Activated T-cell treated with anti-CD3 and anti-CD28 coated beads for 48 hours (primary cell): Measurements from ENCODE around the gene ADCY2.

ENCODE experiments used
- DNase-seq: peaks from one replicate; pipeline ENCODE4 v3.0.0-alpha.2; 2020; ENCODE audit warnings: low read depth

The ADCY2 gene

DNA sequence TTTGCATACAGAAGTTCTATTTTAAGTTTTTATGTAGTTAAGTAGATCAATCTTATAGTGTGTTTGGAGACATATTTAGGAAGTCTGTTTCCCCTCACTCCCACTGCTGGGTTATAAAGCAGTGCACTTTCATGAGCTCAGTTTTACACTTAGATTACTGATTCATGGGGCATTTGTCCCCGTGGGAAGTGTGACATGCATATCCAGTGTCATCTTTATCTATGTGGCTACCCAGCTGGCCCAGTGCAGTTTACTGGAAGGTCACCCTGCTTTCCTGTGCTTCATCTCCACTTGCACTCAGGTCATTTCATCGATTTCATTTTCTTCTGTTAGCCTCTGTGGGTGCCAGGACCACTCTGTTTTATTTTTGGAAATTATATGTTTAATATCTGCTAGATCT, 49.1 kb downstream of the ADCY2 start:
- DNase-seq: no peak

DNA sequence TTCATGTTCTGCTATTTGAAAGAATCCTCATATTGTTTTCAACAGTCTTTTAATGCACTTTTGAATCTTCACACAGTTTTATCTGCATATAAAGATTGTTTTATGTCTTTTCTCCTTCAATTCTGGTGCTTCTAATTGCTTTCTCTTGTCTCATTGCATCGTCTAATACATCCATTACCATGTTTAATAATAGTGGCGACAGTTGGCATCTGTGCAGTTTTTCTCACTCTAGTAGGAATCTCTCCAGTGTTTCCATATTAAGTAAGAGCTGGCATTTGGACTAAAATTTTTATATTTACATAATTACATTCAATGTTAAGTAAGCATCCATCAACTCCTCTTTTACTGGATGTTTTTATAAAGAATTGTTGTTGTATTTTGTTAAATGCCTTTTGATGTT, 49.9 kb downstream of the ADCY2 start:
- DNase-seq: no peak

DNA sequence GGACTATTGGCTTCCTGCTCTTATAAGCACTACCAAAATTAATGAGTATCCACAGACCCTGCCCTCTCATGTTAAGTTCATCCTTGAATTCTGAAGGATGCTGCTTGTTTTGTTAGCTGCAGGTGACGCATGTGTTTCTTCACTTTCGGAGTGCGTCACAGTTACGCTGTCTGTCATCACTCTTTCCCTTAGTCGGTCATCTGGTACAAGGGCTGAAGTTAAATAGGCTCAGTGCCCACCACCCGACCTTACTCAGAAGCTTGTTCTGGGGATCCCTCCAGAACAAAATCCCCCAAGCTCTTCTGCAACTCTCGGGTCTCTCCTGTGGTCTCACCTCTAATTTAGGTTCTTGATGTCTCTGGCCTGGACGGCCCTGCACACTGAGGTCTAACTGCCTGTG, 51.0 kb downstream of the ADCY2 start:
- no peak for DNase-seq

DNA sequence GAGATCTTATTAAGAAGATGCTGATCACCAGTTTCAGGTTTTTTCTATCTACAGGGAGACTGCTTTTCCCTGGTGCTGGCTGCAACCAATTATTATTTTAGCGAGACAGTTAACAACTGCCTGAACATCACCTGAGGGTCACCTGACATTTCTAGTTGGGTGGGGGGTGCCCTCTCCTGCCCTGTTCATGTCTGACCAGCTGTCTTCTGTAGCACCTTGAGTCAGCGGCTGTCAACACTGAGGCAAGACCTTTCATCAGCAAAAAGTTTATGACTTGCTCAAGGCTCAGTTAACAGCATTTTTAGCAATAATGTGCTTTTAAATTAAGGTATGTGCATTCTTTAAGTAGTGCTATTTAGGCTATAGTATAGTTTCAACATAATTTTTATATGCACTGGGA, 58.0 kb downstream of the ADCY2 start:
- no peak for DNase-seq

DNA sequence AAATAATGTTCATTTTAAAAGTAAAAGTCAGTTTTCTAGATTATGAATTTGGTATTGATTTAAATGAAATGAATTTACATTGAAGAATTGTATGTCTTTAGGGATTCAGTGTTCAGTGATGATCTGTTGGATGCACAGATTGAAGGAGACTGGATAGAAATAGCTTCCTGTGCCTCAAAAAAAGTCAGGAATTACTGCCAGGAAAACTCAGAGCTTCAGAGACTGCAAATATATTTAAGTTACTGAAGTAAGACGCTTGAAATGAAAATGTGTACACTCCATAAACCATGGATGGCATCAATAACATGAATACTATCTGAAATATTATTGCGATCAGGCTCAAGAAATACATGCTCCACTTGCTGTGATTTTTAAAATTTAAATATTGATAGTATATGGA, 60.3 kb downstream of the ADCY2 start:
- DNase-seq: no peak

DNA sequence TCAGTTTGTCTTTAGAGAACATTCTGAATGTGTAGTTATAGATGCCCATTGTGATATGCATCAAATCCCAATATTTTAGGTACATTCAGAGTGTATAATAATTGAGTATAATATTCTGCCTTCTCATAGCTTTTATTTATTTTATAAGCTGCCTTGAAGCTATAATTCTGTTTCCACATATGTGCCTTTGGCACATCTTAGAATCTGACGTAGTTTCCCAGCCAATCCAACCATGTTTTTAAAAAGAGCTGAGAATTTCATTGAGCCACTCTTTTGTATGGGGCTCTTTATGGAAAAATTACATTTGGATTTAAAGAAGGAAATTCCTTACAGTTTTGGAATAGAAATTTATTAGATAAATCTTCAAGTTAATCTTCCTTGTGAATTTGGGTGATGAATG, 65.4 kb downstream of the ADCY2 start:
- DNase-seq: no peak

DNA sequence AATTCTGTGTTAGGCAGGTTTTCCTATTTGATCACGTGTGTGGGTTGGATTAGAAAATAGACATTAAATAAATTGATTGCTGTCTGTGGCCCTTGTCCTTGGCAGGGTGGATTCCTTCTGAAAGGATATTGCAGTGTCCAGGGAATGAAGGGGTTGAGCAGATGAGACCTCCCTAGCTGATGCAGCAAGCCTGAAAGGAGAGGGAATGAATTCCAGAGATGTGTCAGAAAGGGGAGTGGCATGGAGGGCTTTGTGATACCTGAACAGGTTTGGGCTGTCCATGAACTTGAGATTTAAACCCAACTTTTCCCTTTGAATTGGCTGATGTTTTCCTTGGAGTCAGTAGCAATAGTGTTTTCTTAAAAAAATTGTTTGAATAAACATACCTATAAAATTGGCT, 66.8 kb downstream of the ADCY2 start:
- DNase-seq: no peak

DNA sequence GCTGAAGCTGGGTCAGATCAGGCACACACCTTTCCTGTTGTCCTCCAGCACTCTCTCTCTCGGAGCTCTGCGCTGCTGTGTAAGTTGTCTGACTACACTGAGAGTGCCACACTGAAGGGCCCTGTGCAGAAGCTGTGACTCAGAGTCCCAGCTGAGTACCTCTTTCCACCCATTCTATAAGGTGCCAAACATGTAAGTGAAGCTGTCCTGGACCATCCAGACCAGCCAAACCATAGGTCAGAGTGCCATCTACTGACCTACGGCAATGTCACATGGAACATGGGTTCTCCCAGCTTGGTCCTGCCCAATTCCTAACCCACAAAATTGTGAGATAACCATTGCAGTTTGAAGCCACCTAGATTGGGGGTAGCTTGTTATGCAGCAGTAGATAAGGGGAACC, 68.2 kb downstream of the ADCY2 start:
- no peak for DNase-seq

DNA sequence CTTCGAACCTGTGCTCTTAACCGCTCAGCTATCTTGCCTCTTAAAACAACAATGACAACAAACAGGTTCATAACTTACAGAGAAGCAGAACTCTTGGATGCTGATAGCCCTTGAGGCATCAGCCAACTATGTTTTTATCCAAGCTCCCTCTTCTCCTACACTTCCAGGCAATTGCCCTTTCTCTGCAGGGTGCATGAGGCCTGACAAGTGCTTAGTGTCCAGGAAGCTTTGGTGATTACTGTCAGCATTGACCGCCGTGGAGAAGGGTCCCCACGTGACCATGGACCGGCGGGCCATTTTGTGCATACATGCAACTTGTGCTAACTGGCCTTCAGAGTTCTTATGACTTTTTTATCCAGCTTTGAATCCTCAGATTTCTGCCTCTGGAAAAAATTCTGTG, 71.2 kb downstream of the ADCY2 start:
- no peak for DNase-seq

DNA sequence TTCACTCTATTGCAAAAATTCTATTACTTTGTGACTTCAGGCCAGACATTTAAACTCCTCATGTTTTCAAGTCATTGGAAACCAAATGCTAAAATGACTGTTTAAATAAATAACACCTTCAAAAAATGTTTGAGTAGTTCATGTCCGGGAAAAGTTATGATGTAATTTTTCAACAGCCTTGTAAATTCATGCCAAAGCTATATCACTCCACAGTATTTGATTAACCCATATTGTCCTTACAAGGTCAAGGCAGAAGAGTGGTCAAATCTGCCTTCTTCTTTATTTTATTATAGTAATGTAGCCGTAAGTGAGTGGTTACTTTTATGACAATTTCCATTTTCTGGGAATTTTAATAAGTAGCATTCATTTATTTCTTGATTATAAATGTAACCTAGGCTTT, 72.8 kb downstream of the ADCY2 start:
- DNase-seq: no peak

DNA sequence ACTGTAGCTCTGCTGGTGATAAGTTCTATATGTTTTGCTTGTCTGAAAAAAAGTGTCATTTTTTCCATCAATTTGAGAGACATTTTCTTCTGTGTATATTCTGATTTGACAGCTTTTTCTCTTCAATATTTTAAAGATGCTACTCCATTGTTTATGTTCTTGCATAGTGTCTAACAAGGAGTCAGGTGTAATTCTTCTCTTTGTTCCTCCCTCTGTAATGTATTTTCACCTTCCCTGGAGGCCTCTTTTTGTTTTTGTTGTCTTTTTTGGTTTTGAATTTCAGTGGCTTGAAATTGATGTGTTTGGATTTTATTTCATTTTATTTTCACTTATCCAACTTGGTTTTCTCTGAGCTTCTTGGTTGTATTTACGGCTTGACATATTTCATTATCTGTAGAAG, 75.8 kb downstream of the ADCY2 start:
- DNase-seq: no peak

DNA sequence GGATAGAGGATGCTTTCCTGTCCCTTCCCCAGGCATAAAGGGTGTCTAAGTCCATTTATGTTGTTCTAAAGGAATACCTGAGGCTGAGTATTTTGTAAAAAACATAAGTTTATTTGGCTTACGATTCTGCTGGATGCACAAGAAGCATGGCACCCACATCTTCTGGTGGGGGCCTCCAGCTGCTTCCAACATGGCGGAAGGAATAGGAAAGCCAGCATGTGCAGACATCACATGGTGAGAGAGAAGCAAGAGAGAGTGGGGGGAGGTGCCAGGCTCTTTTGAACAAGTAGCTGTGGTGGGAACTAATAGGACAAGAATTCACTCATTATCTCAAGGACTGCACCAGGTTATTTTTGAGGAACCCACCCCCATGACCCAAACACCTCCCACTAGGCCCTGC, 77.2 kb downstream of the ADCY2 start:
- DNase-seq: no peak

DNA sequence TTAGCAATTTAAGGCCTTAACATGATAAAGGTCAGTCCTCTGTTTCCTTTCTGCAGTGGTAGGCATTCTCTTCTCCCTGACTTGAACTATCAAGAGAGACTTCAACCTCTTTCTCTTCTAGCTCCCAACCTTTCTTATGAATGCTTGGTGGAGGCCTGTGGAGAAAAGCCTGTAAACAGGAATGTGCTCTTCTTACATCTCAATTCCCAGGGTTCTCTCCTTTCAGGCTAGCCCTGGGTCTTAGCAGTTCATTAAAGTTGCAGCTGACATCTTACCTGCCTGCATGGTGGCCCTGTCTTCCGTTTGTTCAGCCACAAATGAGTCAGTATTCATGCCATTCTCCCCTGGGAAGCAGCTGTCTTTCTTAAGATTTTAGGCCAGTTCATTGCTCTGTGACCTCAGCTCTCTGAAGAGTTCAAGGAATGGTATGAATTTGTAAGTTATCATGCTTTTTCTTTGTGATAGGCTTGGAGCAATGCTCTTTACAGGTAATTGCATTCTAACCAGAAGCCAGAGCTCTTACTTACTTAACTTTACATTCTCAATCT, 77.8 kb downstream of the ADCY2 start:
- no peak for DNase-seq

DNA sequence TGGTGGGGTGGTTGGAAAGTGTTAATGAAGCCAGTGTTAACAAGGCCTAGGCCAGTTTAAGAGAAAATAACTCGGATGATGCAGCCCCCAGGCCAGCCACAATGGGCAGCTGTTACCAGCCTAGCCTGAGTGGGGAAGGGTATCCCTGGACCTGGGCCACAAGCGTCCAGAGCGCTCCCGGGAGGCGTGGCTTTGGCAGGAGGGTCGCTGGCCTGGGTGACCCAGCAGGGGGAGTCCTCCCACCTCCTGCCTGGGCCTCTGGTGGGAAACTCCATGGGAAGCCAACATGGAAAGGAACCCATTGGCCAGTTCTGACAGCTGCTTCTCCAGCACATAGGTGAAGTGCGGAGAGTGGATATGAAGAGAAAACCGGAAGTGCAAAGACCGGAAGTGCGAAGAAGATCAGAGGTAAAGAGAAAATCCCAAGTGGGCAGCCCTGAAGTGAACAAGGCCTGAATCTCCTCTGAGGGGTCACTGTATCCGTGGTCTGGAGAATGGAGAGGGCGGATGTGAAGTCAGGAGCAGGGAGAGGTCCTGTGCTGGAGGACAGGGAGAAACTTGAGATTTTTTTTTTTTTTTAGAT, 79.0 kb downstream of the ADCY2 start:
- no peak for DNase-seq

DNA sequence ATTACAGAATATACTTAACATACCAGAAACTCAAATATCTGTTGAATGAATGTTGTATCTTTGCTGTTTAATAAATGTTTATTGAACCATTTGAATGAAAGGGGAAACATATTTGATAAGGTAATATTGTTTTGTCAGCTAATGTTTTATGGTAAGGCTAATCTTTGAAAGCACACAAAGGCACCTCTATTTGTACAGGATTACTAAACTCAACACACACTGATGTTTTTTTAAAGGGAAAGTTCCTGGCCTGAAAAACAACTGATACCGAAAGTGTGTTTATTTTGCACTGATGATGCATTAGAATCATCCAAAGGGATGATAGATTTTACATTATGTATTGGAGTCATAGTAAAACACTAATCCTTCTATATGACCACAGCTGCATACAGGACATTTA, 82.5 kb downstream of the ADCY2 start:
- no peak for DNase-seq

DNA sequence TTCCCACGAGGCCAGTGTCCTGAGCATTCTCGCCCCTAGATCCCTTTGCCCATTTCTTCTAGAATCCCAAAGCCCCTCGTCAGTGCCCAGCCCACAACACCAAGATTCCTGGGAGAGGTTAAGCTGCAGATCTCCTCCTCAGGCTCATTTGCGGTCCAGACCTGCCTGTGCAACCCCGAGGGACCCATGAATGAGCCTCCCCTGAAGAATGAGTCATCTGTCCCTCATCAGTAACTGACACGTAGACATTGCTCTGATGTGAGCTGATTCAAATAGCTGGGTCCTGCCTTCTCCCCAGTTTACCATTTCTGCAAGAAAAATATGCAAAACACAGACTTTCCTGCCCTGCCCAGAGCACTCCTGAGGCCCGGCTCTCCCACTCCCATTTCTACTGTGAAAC, 92.8 kb downstream of the ADCY2 start:
- no peak for DNase-seq

DNA sequence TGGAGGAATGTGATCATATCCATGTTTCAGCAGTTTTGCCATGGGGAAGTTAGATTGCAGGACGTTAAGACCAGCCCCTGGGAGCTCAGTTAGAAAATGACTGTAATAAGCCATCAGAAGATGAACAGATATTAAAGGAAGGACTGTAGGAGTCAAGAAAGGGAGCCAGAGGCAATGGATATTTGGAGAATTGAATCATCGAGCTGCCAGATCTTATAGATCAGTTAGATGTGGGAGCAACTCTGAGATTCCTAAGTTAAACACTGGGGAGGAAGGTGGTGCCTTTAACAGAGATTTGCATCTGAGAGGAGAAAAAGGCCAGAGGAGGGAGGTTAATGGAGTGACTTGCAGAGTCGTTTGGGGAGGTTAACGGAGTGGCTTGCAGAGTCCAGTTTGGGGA, 96.4 kb downstream of the ADCY2 start:
- DNase-seq: no peak

DNA sequence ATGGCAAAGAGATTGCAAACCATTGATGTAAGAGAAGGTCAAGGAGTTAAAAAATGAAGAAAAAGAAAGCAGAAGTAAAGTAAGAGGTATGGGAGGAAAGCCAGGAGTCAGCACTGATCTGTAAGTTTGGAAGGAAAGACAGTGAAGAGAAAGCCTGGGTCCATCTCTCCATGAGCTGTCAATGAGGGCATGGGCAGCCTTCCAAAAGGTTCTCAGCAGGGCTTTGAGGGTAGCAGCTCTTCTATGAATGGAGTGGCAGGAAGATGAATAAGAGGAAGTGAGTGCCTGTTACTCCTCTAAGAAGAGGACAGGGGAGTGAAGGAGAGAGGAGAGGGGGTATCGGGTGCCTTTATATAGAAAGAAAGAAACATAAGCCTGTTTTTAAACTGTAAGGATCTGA, 97.1 kb downstream of the ADCY2 start:
- DNase-seq: no peak

DNA sequence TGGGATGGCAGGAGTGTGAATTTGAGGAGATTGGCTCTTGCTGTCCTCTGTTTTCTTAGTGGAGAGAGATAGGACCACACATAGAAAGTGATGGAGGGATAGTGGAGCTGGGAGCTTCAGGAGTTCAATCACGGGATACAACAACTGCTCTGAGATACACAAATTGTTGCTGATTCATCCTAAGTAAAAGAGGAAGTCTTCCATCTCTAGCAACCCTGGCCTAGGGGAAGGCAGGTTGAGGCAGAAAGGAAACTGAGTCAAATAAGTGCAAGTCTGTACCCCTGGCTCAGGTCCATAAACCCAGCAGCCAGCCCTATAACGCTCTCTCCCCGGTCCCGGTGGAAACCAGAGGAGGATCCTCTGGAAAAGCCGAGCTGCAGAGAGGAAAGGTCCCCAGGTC, 97.7 kb downstream of the ADCY2 start:
- no peak for DNase-seq

DNA sequence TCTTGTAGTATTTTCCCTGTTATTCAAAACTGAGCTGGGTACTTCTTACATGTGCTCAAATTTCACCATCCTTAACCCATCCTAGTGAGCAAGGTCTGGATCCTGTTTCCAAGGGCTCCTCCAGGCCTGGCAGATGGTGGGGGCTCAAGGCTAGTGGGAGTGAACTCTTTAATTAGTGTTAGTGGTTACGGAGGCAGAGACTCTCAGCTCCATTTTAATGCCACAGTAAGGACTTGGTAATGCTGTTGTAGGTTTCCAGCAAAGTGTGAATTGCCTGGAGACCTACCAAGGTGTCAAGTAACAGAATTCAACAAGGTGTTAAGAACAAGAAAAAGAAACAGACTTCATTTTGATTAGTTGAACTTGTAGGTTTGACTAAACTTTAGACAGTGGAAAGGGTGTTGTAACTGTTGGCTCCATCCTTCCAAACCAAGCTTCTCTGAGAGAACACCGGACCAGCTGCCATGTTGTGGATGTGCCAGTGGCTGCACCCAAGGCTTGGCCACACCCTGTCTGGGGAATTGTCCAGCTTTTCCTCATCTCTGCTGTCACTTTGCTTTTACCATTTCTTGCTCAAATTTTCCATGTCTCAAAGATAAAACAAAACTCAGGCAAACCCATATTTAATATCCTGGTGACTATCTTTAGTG, 98.7 kb downstream of the ADCY2 start:
- no peak for DNase-seq

DNA sequence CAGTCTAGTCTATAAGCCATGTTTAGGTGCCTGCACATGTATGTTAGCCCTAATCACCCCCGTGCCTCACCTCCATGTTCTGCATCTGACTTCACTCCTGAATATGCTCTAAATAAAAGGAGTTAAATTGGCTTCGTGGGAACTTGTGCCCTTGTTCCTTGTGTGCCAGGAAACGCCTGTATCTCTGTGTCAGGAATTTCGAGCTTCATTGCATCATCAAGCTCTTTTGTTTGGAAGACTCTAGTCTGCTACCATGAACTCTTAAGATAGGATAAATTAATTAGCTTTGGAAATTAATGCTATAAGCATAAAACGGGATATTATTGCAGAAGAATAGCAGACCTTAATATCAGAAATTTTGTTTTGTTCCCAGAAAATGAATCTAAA, 99.2 kb downstream of the ADCY2 start:
- DNase-seq: no peak

DNA sequence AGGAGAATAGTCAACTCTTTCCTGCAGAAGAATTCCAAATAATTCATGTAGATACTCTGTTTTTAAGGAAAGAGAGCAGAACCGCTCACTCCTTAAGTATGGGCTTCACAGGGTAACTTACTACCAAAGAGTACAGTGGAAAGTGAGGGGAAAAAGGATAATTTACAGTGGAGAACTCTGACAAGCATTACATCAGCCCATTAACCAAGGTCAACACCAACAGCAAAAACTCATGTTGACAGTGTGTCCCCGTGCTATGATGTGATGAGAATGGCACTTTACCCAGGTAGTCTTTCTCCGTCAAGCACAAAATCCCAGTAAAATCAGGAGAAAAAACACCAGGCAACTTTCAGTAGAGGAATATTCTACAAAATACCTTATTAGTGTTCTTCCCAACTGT, 104.3 kb downstream of the ADCY2 start:
- DNase-seq: no peak

DNA sequence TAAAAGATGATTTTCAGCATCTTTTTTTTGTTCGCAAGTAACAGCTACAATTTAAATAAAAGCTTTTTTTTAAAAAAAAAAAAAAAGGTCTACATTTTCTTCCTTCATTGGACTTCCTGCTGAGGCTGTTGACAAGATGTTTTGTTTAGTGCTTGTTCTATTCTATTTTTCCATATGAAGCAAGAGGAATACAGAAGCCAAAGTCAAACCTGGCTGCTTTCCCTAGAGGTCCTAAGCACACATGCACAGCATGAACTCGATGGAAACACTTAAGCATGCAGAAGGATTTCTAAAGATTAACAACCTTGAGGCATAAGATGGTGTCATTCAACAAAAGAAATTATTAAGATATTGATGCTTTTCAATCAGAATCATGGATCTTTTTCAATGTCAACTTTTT, 105.1 kb downstream of the ADCY2 start:
- no peak for DNase-seq

DNA sequence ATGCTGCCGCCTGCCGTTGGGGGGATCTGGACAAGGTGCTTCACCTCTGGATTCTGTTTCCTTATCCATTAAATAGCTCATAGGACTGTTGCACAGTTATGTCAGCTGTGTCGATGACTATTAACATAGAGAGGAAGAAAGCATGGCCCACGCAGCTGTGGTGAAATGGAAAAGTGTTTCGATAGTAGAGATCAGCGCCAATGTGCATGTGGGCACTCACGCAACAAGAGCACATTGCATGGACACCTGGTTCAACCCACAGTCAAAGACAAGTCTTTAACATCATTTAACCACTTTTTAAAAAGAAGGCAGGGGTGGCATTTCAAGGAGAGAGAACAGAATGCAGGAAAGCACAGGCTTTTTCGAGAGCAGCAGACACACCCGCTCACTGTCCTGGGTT, 107.6 kb downstream of the ADCY2 start:
- no peak for DNase-seq
